K562 treated with DMSO at 1 percent for 24 hours (cell line): Measurements from ENCODE around the gene PDE6A. TPM values are rescaled to one million over a fixed set of nuclear protein-coding genes. Genes with fewer than 3 reads are reported as not detected.

ENCODE experiments used
- total RNA-seq: library from RNA; unstranded; fragments of 300-600 nt; gene quantifications from 2 replicates; pipeline ENCODE4 v1.2.3, GENCODE V29; 2022; ENCODE audit warnings: low read depth; ENCODE audit not compliant: insufficient read depth

PDE6A gene
- total RNA-seq = 0.08 TPM in 1 of 2 replicates, not detected in the other

GRCh38 chr5:149944666-149945065 lies at the start of gene PDE6A:
Gene PDE6A, minus strand, starts transcription at chr5:149944793. Its CDS starts 120 bp downstream, at chr5:149944673.

GRCh38 chr5:149960272-149961185 lies 15.9 kb upstream of the PDE6A start, which contains the start of gene SLC26A2:
Gene SLC26A2, plus strand, starts transcription at chr5:149960758. Its CDS starts 16,895 bp downstream, at chr5:149977653.

Other genes with a start within 250 kb of the PDE6A start
- gene PPARGC1B, start 214.5 kb downstream of the PDE6A start, total RNA-seq = 3.3 and 3.5 TPM in 2 replicates
- 4.2 and 4.4 TPM in 2 replicates for gene SLC26A2, start 16.0 kb upstream of the PDE6A start, total RNA-seq
- gene TIGD6, start 55.9 kb upstream of the PDE6A start, total RNA-seq = 6.7 and 7.1 TPM in 2 replicates
- gene HMGXB3, start 55.9 kb upstream of the PDE6A start, total RNA-seq = 40.6 and 41.3 TPM in 2 replicates
- gene CSF1R, start 141.8 kb upstream of the PDE6A start, total RNA-seq = 0.09 and 0.75 TPM in 2 replicates
- gene PDGFRB, start 211.1 kb upstream of the PDE6A start, total RNA-seq = not detected in 2 replicates
- not detected in 2 replicates for gene CDX1, start 222.0 kb upstream of the PDE6A start, total RNA-seq
- gene SLC6A7, start 245.3 kb upstream of the PDE6A start, total RNA-seq = not detected in 2 replicates